Measurements from ENCODE around the gene EFCAB8.

DNA sequence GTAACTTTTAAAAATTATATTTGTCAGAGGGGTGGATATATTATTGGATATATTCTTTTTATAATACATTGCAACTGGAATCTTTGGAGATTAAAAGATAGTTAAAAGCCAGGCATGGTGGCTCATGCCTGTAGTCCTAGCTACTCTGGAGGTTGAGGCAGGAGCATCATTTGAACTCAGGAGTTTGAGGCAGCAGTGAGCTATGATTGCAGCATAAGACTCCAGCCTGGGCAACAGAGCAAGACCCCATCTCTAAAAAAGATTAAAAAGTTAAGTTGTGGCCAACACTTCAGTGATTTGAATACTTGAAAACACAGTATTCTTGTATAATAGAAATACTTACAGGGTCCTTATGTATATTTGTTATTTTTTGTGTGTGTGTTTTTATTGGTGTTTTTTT lies 23.8 kb upstream of the EFCAB8 start:
- TF ChIP-seq CTCF (IDR thresholded peaks at IDR 0.05 in 4 of 5, conservative IDR thresholded peaks at IDR 0.05 in 1 of 5) (no peak), POLR2A (IDR thresholded peaks at IDR 0.05) (no peak)

All from gastrocnemius medialis (tissue), 4 donors.